K562 (cell line): ENCODE measurements around the gene FAM72D.
"Not testable (repeated sequence)": the region's sequence is repeated elsewhere in the genome, so short reads cannot be mapped to it uniquely, and the experiment has no call there.

ENCODE experiments used
- ARHGAP35 ChIP-seq: fragments of 450-650 bp; IDR thresholded peaks from 2 replicates; pipeline ENCODE4 v1.6.1; 2018; ENCODE audit not compliant: partially characterized antibody
- BHLHE40 ChIP-seq: IDR thresholded peaks from 2 replicates; pipeline ENCODE4 v1.6.1; 2011; ENCODE audit warnings: low read length, improper control_type of control experiment
- CREB1 ChIP-seq, 2 experiments: sonication (generic) in 1 of 2; formaldehyde crosslinking in 1 of 2; IDR thresholded peaks; 2 replicates each; pipeline versions ENCODE4 v1.6.1 to v1.8.0; 2012 to 2022; ENCODE audit warnings: inconsistent platforms in 1 of 2, mild to moderate bottlenecking in 1 of 2, missing genetic modification reagents in 1 of 2, moderate library complexity in 1 of 2
- ELF1 ChIP-seq: fragments of 200-800 bp; sonication (Bioruptor generic); IDR thresholded peaks from 2 replicates; pipeline ENCODE4 v1.6.1; 2016; ENCODE audit warnings: missing genetic modification characterization, missing compliant biosample characterization
- HNRNPUL1 ChIP-seq: fragments of 200-400 bp; formaldehyde crosslinking; IDR thresholded peaks from 2 replicates; pipeline ENCODE4 v1.6.1; 2017; ENCODE audit warnings: low read length
- KDM2B ChIP-seq: fragments of 250-450 bp; sonication (Bioruptor Pico); IDR thresholded peaks from 2 replicates; pipeline ENCODE4 v1.8.0; 2021; ENCODE audit warnings: mild to moderate bottlenecking, moderate library complexity
- SMARCC2 ChIP-seq: fragments of 450-650 bp; IDR thresholded peaks from 2 replicates; pipeline ENCODE4 v1.6.1; 2017; ENCODE audit warnings: antibody characterized with exemption, moderate library complexity, mild to moderate bottlenecking, low read depth
- ZNF764 ChIP-seq: fragments of 250-450 bp; sonication (Bioruptor Pico); IDR thresholded peaks from 2 replicates; pipeline ENCODE4 v1.4.0; 2020; ENCODE audit warnings: low read depth, mild to moderate bottlenecking, moderate library complexity
- TF ChIP-seq, protein P1 (sequence below): sonication (generic); formaldehyde crosslinking; IDR thresholded peaks from 2 replicates; pipeline ENCODE4 v1.8.0; 2022; ENCODE audit warnings: mild to moderate bottlenecking, missing genetic modification reagents
- TF ChIP-seq, protein P2 (sequence below): sonication (generic); formaldehyde crosslinking; IDR thresholded peaks from 2 replicates; pipeline ENCODE4 v1.9.0; 2022; ENCODE audit warnings: mild to moderate bottlenecking, missing genetic modification reagents
- TF ChIP-seq, protein P3 (sequence below): fragments of 250-450 bp; sonication (Bioruptor Pico); IDR thresholded peaks from 2 replicates; pipeline ENCODE4 v1.5.0; 2021; ENCODE audit warnings: mild to moderate bottlenecking, borderline replicate concordance
- TF ChIP-seq, protein P4 (sequence below): fragments of 200-800 bp; sonication (Bioruptor generic); IDR thresholded peaks from 2 replicates; pipeline ENCODE4 v1.6.1; 2016; ENCODE audit warnings: missing genetic modification characterization, missing compliant biosample characterization

DNA sequence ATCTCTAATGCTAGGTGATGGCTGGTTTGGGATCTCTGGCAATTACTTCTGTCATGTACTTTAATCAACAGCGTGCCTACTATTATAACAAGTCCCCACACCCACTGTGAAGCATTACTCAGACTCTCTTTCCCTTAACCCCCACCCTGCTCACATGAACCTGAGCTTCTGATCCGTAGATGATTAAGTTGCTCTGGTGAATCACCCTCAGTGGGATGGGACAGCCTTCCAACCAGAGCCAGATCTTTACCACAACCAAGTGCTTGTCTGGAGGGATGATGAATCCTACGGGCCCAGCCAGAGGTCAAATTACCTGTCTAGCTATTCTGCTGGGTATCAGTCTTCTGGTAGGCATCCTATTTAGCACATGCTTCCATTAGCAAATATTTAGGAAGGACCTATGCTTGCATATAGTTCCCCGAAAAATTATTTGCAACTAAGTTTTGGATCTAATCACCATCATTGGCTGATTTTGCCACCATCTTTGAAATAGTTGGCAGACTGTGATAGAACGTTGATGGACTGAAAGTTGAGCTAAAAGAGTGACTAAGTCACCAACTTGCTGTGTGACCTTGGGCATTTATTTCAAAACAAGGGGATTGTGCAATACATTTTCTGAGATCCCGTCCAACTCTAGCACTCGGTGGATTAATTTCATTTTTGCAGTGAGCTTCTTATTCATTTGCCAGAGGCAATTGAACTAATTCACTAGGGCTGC lies 26.7 kb downstream of the FAM72D start:
- TF ChIP-seq, protein P1, sequence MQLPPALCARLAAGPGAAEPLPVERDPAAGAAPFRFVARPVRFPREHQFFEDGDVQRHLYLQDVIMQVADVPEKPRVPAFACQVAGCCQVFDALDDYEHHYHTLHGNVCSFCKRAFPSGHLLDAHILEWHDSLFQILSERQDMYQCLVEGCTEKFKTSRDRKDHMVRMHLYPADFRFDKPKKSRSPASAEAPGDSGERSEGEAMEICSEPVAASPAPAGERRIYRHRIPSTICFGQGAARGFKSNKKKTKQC (CRISPR knock-in tag): not testable (repeated sequence)
- TF ChIP-seq SMARCC2; KDM2B; BHLHE40; ZNF764 (CRISPR knock-in tag); HNRNPUL1; ARHGAP35; CREB1 (IDR thresholded peaks at IDR 0.05); CREB1 (CRISPR knock-in tag; IDR thresholded peaks at IDR 0.05); ELF1 (tag): not testable (repeated sequence)
- TF ChIP-seq, protein P2, sequence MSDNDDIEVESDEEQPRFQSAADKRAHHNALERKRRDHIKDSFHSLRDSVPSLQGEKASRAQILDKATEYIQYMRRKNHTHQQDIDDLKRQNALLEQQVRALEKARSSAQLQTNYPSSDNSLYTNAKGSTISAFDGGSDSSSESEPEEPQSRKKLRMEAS (CRISPR knock-in tag): not testable (repeated sequence)
- TF ChIP-seq, protein P3, sequence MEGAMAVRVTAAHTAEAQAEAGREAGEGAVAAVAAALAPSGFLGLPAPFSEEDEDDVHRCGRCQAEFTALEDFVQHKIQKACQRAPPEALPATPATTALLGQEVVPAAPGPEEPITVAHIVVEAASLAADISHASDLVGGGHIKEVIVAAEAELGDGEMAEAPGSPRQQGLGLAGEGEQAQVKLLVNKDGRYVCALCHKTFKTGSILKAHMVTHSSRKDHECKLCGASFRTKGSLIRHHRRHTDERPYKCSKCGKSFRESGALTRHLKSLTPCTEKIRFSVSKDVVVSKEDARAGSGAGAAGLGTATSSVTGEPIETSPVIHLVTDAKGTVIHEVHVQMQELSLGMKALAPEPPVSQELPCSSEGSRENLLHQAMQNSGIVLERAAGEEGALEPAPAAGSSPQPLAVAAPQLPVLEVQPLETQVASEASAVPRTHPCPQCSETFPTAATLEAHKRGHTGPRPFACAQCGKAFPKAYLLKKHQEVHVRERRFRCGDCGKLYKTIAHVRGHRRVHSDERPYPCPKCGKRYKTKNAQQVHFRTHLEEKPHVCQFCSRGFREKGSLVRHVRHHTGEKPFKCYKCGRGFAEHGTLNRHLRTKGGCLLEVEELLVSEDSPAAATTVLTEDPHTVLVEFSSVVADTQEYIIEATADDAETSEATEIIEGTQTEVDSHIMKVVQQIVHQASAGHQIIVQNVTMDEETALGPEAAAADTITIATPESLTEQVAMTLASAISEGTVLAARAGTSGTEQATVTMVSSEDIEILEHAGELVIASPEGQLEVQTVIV (CRISPR knock-in tag): not testable (repeated sequence)
- TF ChIP-seq, protein P4, sequence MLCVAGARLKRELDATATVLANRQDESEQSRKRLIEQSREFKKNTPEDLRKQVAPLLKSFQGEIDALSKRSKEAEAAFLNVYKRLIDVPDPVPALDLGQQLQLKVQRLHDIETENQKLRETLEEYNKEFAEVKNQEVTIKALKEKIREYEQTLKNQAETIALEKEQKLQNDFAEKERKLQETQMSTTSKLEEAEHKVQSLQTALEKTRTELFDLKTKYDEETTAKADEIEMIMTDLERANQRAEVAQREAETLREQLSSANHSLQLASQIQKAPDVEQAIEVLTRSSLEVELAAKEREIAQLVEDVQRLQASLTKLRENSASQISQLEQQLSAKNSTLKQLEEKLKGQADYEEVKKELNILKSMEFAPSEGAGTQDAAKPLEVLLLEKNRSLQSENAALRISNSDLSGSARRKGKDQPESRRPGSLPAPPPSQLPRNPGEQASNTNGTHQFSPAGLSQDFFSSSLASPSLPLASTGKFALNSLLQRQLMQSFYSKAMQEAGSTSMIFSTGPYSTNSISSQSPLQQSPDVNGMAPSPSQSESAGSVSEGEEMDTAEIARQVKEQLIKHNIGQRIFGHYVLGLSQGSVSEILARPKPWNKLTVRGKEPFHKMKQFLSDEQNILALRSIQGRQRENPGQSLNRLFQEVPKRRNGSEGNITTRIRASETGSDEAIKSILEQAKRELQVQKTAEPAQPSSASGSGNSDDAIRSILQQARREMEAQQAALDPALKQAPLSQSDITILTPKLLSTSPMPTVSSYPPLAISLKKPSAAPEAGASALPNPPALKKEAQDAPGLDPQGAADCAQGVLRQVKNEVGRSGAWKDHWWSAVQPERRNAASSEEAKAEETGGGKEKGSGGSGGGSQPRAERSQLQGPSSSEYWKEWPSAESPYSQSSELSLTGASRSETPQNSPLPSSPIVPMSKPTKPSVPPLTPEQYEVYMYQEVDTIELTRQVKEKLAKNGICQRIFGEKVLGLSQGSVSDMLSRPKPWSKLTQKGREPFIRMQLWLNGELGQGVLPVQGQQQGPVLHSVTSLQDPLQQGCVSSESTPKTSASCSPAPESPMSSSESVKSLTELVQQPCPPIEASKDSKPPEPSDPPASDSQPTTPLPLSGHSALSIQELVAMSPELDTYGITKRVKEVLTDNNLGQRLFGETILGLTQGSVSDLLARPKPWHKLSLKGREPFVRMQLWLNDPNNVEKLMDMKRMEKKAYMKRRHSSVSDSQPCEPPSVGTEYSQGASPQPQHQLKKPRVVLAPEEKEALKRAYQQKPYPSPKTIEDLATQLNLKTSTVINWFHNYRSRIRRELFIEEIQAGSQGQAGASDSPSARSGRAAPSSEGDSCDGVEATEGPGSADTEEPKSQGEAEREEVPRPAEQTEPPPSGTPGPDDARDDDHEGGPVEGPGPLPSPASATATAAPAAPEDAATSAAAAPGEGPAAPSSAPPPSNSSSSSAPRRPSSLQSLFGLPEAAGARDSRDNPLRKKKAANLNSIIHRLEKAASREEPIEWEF: not testable (repeated sequence)
